Liver (tissue), 9 donors: ENCODE data around the gene RNF19B. TPM values are rescaled to one million over a fixed set of nuclear protein-coding genes. Genes with fewer than 3 reads are reported as not detected.

Experiments
- DNase-seq: peaks from one replicate; pipeline ENCODE4 v3.0.0-alpha.2; 2017; ENCODE audit warnings: low spot score
- H3K27ac ChIP-seq, 2 donors: one replicate each; pipeline ENCODE4 v1.7.0; 2013; ENCODE audit warnings: inconsistent platforms in 2 of 2, low read length in 2 of 2, control low read depth in 1 of 2, low read depth in 1 of 2, mild to moderate bottlenecking in 1 of 2
- H3K27me3 ChIP-seq, 4 donors: one replicate each; pipeline versions ENCODE4 v1.6.1 to v1.7.0; 2013; ENCODE audit warnings: low read length in 3 of 4, inconsistent platforms in 1 of 4, mild to moderate bottlenecking in 1 of 4, moderate library complexity in 1 of 4; ENCODE audit not compliant: control insufficient read depth in 4 of 4, insufficient read depth in 4 of 4
- H3K36me3 ChIP-seq, 4 donors: one replicate each; pipeline versions ENCODE4 v1.6.1 to v1.7.0; 2013; ENCODE audit warnings: low read length in 3 of 4, mild to moderate bottlenecking in 3 of 4, low read depth in 1 of 4, moderate library complexity in 1 of 4; ENCODE audit not compliant: control insufficient read depth in 4 of 4, insufficient read depth in 3 of 4
- H3K4me1 ChIP-seq, 4 donors: one replicate each; pipeline versions ENCODE4 v1.6.1 to v1.7.0; 2013; ENCODE audit warnings: low read length in 3 of 4, mild to moderate bottlenecking in 3 of 4, moderate library complexity in 1 of 4; ENCODE audit not compliant: control insufficient read depth in 4 of 4, insufficient read depth in 4 of 4
- H3K4me3 ChIP-seq, 3 donors: one replicate each; pipeline versions ENCODE4 v1.6.1 to v1.7.0; 2013; ENCODE audit warnings: low read length in 3 of 3, control low read depth in 1 of 3, low read depth in 1 of 3, mild to moderate bottlenecking in 1 of 3
- H3K9ac ChIP-seq, 2 donors: one replicate each; pipeline ENCODE4 v1.7.0; 2013; ENCODE audit warnings: low read length in 2 of 2, mild to moderate bottlenecking in 2 of 2, moderate library complexity in 2 of 2, control low read depth in 1 of 2, low read depth in 1 of 2
- H3K9me3 ChIP-seq, 4 donors: one replicate each; pipeline versions ENCODE4 v1.6.1 to v1.7.0; 2013; ENCODE audit warnings: low read length in 3 of 4; ENCODE audit not compliant: control insufficient read depth in 4 of 4
- EGR1 ChIP-seq, 2 donors: IDR thresholded peaks; 2 replicates each; pipeline ENCODE4 v1.6.1; 2016 to 2018; ENCODE audit warnings: antibody characterized with exemption in 2 of 2, low read depth in 2 of 2
- FOXA1 ChIP-seq: IDR thresholded peaks from 2 replicates; pipeline ENCODE4 v1.6.1; 2016; ENCODE audit warnings: antibody characterized with exemption
- HNF4A ChIP-seq, 2 donors: conservative IDR thresholded peaks; 2 replicates each; pipeline ENCODE4 v1.6.1; 2016; ENCODE audit warnings: antibody characterized with exemption in 2 of 2, mild to moderate bottlenecking in 2 of 2
- HNF4G ChIP-seq: IDR thresholded peaks from 2 replicates; pipeline ENCODE4 v1.6.1; 2016; ENCODE audit warnings: antibody characterized with exemption
- JUND ChIP-seq, 2 donors: IDR thresholded peaks; 2 replicates each; pipeline ENCODE4 v1.6.1; 2016; ENCODE audit warnings: antibody characterized with exemption in 2 of 2
- NR2F2 ChIP-seq: IDR thresholded peaks from 2 replicates; pipeline ENCODE4 v1.6.1; 2016; ENCODE audit warnings: antibody characterized with exemption
- RXRA ChIP-seq, 2 donors: IDR thresholded peaks; 2 replicates each; pipeline ENCODE4 v1.6.1; 2017 to 2018; ENCODE audit warnings: antibody characterized with exemption in 2 of 2, mild to moderate bottlenecking in 1 of 2
- WGBS: extraction: QIAGEN DNeasy Blood & Tissue Kit; methylation state at CpG from one replicate; pipeline ENCODE4 v1.1.7; 2013; 5-methylcytosine and 5-hydroxymethylcytosine counted together
- polyA plus RNA-seq, 2 donors: library from polyadenylated mRNA; stranded (reverse) in 1 of 2; unstranded in 1 of 2; fragments of 200-250 nt in 1 of 2; fragments of >200 nt in 1 of 2; fragmentation: Nextera tagmentation in 1 of 2; extraction: Ambion mirVana in 1 of 2; gene quantifications; one replicate each; pipeline versions ENCODE4 v1.2.1 to v1.2.3, GENCODE V29; 2013 to 2015
- total RNA-seq, 2 donors: library from RNA; depleted of rRNA; stranded (reverse); fragments of >200 nt; gene quantifications; one replicate each; pipeline ENCODE4 v1.2.3, GENCODE V29; 2014
- TF ChIP-seq, protein P1 (sequence below): IDR thresholded peaks from 2 replicates; pipeline ENCODE4 v1.6.1; 2016; ENCODE audit warnings: antibody characterized with exemption
- TF ChIP-seq, protein P2 (sequence below): fragments of 150-350 bp; IDR thresholded peaks from 2 replicates; pipeline ENCODE4 v1.5.1; 2017; ENCODE audit warnings: improper control_type of control experiment, low read depth, low read length; ENCODE audit not compliant: missing input control
- TF ChIP-seq, protein P3 (sequence below): IDR thresholded peaks from 2 replicates; pipeline ENCODE4 v1.6.1; 2016; ENCODE audit warnings: antibody characterized with exemption
- TF ChIP-seq, protein P4 (sequence below): IDR thresholded peaks from 2 replicates; pipeline ENCODE4 v1.6.1; 2016; ENCODE audit warnings: antibody characterized with exemption
- donor health status: healthy.
- donor health status: healthy.
- donor health status: healthy.
- donor health status: healthy.
- donor health status: healthy.

Gene RNF19B
- total and polyA plus RNA-seq, 4 donors, result 2.2 to 8.3 (median 5.0) TPM

GRCh38 chr1:32933742-32934322 lies 30.8 kb downstream of the RNF19B start (continued):
- TF ChIP-seq JUND (IDR thresholded peaks at IDR 0.05) (peak; percentile 55 to 71), HNF4G (peak; percentile 96), EGR1 (IDR thresholded peaks at IDR 0.05; ENCODE audit: low read depth in 2 of 2) (peak; percentile 31 to 78), HNF4A (conservative IDR thresholded peaks at IDR 0.05) (peak; percentile 97 to 98)
- TF ChIP-seq, protein P1, sequence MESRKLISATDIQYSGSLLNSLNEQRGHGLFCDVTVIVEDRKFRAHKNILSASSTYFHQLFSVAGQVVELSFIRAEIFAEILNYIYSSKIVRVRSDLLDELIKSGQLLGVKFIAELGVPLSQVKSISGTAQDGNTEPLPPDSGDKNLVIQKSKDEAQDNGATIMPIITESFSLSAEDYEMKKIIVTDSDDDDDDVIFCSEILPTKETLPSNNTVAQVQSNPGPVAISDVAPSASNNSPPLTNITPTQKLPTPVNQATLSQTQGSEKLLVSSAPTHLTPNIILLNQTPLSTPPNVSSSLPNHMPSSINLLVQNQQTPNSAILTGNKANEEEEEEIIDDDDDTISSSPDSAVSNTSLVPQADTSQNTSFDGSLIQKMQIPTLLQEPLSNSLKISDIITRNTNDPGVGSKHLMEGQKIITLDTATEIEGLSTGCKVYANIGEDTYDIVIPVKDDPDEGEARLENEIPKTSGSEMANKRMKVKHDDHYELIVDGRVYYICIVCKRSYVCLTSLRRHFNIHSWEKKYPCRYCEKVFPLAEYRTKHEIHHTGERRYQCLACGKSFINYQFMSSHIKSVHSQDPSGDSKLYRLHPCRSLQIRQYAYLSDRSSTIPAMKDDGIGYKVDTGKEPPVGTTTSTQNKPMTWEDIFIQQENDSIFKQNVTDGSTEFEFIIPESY, result peak; percentile 89
- TF ChIP-seq, protein P2, sequence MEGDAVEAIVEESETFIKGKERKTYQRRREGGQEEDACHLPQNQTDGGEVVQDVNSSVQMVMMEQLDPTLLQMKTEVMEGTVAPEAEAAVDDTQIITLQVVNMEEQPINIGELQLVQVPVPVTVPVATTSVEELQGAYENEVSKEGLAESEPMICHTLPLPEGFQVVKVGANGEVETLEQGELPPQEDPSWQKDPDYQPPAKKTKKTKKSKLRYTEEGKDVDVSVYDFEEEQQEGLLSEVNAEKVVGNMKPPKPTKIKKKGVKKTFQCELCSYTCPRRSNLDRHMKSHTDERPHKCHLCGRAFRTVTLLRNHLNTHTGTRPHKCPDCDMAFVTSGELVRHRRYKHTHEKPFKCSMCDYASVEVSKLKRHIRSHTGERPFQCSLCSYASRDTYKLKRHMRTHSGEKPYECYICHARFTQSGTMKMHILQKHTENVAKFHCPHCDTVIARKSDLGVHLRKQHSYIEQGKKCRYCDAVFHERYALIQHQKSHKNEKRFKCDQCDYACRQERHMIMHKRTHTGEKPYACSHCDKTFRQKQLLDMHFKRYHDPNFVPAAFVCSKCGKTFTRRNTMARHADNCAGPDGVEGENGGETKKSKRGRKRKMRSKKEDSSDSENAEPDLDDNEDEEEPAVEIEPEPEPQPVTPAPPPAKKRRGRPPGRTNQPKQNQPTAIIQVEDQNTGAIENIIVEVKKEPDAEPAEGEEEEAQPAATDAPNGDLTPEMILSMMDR, result no peak

GRCh38 chr1:32931760-32932159 lies 32.8 kb downstream of the RNF19B start:
- Histone ChIP-seq H3K27ac (no peak overlapping the region), H3K4me3 (no peak overlapping the region), H3K9ac (no peak overlapping the region), H3K9me3 (no peaks in the 10 kb centered on the region), H3K36me3 (peaks cover 0 to 2% (median 0%) of the 10 kb centered on the region in 4 donors), H3K4me1 (peaks cover 8 to 31% (median 21%) of the 10 kb centered on the region in 4 donors), H3K27me3 (no peaks in the 10 kb centered on the region)
- TF ChIP-seq FOXA1, result no peak
- no peak for TF ChIP-seq HNF4A (conservative IDR thresholded peaks at IDR 0.05)
- WGBS, result 94% methylated on average over 1 of the region's 1 CpG
- no peak for DNase-seq

DNA sequence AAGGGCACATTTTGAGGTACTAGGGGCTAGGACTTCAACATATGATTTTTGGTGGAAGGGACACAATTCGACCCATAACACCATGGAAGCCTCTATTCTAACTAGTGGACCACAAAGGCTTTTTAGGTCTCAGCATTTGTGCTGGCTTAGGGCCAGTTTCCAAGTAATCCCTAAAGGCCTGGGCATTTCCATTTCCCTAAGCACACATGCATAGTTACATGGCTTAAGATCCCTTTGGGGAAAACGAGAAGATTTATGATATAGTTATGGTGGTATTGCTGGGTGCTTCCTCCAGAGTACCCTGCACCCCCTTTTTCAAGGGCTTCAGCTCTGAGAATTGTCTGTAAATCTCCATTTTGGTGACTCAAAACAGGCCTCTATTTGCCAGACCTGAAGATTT lies 35.2 kb downstream of the RNF19B start:
- TF ChIP-seq RXRA (IDR thresholded peaks at IDR 0.05) (no peak), NR2F2 (no peak)
- TF ChIP-seq, protein P3, sequence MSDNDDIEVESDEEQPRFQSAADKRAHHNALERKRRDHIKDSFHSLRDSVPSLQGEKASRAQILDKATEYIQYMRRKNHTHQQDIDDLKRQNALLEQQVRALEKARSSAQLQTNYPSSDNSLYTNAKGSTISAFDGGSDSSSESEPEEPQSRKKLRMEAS, result no peak
- TF ChIP-seq, protein P1, result no peak
- TF ChIP-seq, protein P4, sequence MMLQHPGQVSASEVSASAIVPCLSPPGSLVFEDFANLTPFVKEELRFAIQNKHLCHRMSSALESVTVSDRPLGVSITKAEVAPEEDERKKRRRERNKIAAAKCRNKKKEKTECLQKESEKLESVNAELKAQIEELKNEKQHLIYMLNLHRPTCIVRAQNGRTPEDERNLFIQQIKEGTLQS, result no peak
- DNase-seq, result no peak
- Histone ChIP-seq H3K27ac (no peak overlapping the region), H3K27me3 (no peaks in the 10 kb centered on the region), H3K9ac (no peak overlapping the region), H3K9me3 (no peaks in the 10 kb centered on the region), H3K36me3 (no peaks in the 10 kb centered on the region), H3K4me3 (no peak overlapping the region), H3K4me1 (peaks cover 4 to 11% (median 7%) of the 10 kb centered on the region in 4 donors)
- WGBS, result 86% methylated on average over 2 of the region's 2 CpGs
